Measurements from ENCODE around the gene TEC.
"Not testable (repeated sequence)": the region's sequence is repeated elsewhere in the genome, so short reads cannot be mapped to it uniquely, and the experiment has no call there.

The TEC gene

GRCh38 chr4:48178931-48179330 is 90.7 kb downstream of the TEC start:
- H3K36me3 ChIP-seq (ENCODE audit: control insufficient read depth in 5 of 5, insufficient read depth in 5 of 5, low read length in 5 of 5) = no peaks in the 10 kb centered on the region
- H3K4me3 ChIP-seq (ENCODE audit: low read depth in 1 of 5, low read length in 5 of 5) = no peak overlapping the region
- H3K27me3 ChIP-seq (ENCODE audit: control insufficient read depth in 5 of 5, insufficient read depth in 4 of 5, low read length in 5 of 5) = no peaks in the 10 kb centered on the region
- no peak overlapping the region for H3K9ac ChIP-seq (ENCODE audit: low read length in 5 of 5)
- no peaks in the 10 kb centered on the region for H3K9me3 ChIP-seq (ENCODE audit: control insufficient read depth in 5 of 5, low read length in 5 of 5)
- no peak overlapping the region for H3K27ac ChIP-seq (ENCODE audit: low read depth, low read length)
- H3K4me1 ChIP-seq (ENCODE audit: control insufficient read depth in 5 of 5, insufficient read depth in 5 of 5, low read length in 5 of 5) = peaks cover 0 to 2% (median 0%) of the 10 kb centered on the region in 5 donors

- Histone ChIP-seq H3K9me3 (ENCODE audit: control insufficient read depth in 5 of 5, low read length in 5 of 5) (no peaks in the 10 kb centered on the region), H3K9ac (ENCODE audit: low read length in 5 of 5) (no peak overlapping the region), H3K4me1 (ENCODE audit: control insufficient read depth in 5 of 5, insufficient read depth in 5 of 5, low read length in 5 of 5) (peaks cover 0 to 11% (median 0%) of the 10 kb centered on the region in 5 donors), H3K27me3 (ENCODE audit: control insufficient read depth in 5 of 5, insufficient read depth in 4 of 5, low read length in 5 of 5) (no peaks in the 10 kb centered on the region), H3K36me3 (ENCODE audit: control insufficient read depth in 5 of 5, insufficient read depth in 5 of 5, low read length in 5 of 5) (no peaks in the 10 kb centered on the region), H3K4me3 (ENCODE audit: low read depth in 1 of 5, low read length in 5 of 5) (no peak overlapping the region), H3K27ac (ENCODE audit: low read depth, low read length) (no peak overlapping the region)
These were observed 93.8 kb downstream of the TEC start for GRCh38 chr4:48175806-48176205.

GRCh38 chr4:48175328-48175727 is 94.3 kb downstream of the TEC start:
- H3K4me3 ChIP-seq (ENCODE audit: low read depth in 1 of 5, low read length in 5 of 5) = no peak overlapping the region
- no peaks in the 10 kb centered on the region for H3K36me3 ChIP-seq (ENCODE audit: control insufficient read depth in 5 of 5, insufficient read depth in 5 of 5, low read length in 5 of 5)
- no peak overlapping the region for H3K9ac ChIP-seq (ENCODE audit: low read length in 5 of 5)
- no peaks in the 10 kb centered on the region for H3K27me3 ChIP-seq (ENCODE audit: control insufficient read depth in 5 of 5, insufficient read depth in 4 of 5, low read length in 5 of 5)
- peaks cover 0 to 11% (median 0%) of the 10 kb centered on the region in 5 donors for H3K4me1 ChIP-seq (ENCODE audit: control insufficient read depth in 5 of 5, insufficient read depth in 5 of 5, low read length in 5 of 5)
- no peak overlapping the region for H3K27ac ChIP-seq (ENCODE audit: low read depth, low read length)
- H3K9me3 ChIP-seq (ENCODE audit: control insufficient read depth in 5 of 5, low read length in 5 of 5) = no peaks in the 10 kb centered on the region

GRCh38 chr4:48173056-48173991 is 96.3 kb downstream of the TEC start:
- H3K4me1 ChIP-seq (ENCODE audit: control insufficient read depth in 5 of 5, insufficient read depth in 5 of 5, low read length in 5 of 5) = peaks cover 0 to 11% (median 0%) of the 10 kb centered on the region in 5 donors
- H3K27me3 ChIP-seq (ENCODE audit: control insufficient read depth in 5 of 5, insufficient read depth in 4 of 5, low read length in 5 of 5) = no peaks in the 10 kb centered on the region
- no peak overlapping the region for H3K27ac ChIP-seq (ENCODE audit: low read depth, low read length)
- H3K9me3 ChIP-seq (ENCODE audit: control insufficient read depth in 5 of 5, low read length in 5 of 5) = no peaks in the 10 kb centered on the region
- no peak overlapping the region for H3K4me3 ChIP-seq (ENCODE audit: low read depth in 1 of 5, low read length in 5 of 5)
- no peak overlapping the region for H3K9ac ChIP-seq (ENCODE audit: low read length in 5 of 5)
- H3K36me3 ChIP-seq (ENCODE audit: control insufficient read depth in 5 of 5, insufficient read depth in 5 of 5, low read length in 5 of 5) = no peaks in the 10 kb centered on the region

GRCh38 chr4:48172651-48173050 is 97.0 kb downstream of the TEC start:
- Histone ChIP-seq H3K9ac (ENCODE audit: low read length in 5 of 5) (no peak overlapping the region), H3K36me3 (ENCODE audit: control insufficient read depth in 5 of 5, insufficient read depth in 5 of 5, low read length in 5 of 5) (peaks cover 0 to 2% (median 0%) of the 10 kb centered on the region in 5 donors), H3K4me3 (ENCODE audit: low read depth in 1 of 5, low read length in 5 of 5) (no peak overlapping the region), H3K27ac (ENCODE audit: low read depth, low read length) (no peak overlapping the region), H3K27me3 (ENCODE audit: control insufficient read depth in 5 of 5, insufficient read depth in 4 of 5, low read length in 5 of 5) (no peaks in the 10 kb centered on the region), H3K9me3 (ENCODE audit: control insufficient read depth in 5 of 5, low read length in 5 of 5) (no peaks in the 10 kb centered on the region), H3K4me1 (ENCODE audit: control insufficient read depth in 5 of 5, insufficient read depth in 5 of 5, low read length in 5 of 5) (peaks cover 0 to 11% (median 0%) of the 10 kb centered on the region in 5 donors)

- no peak overlapping the region for H3K4me3 ChIP-seq (ENCODE audit: low read depth in 1 of 5, low read length in 5 of 5)
These were observed 100.0 kb downstream of the TEC start for GRCh38 chr4:48169636-48170035.

GRCh38 chr4:48167538-48168263 is 101.9 kb downstream of the TEC start:
- Histone ChIP-seq H3K4me1 (ENCODE audit: control insufficient read depth in 5 of 5, insufficient read depth in 5 of 5, low read length in 5 of 5) (no peaks in the 10 kb centered on the region), H3K9me3 (ENCODE audit: control insufficient read depth in 5 of 5, low read length in 5 of 5) (no peaks in the 10 kb centered on the region), H3K4me3 (ENCODE audit: low read depth in 1 of 5, low read length in 5 of 5) (no peak overlapping the region), H3K27me3 (ENCODE audit: control insufficient read depth in 5 of 5, insufficient read depth in 4 of 5, low read length in 5 of 5) (no peaks in the 10 kb centered on the region), H3K27ac (ENCODE audit: low read depth, low read length) (no peak overlapping the region), H3K36me3 (ENCODE audit: control insufficient read depth in 5 of 5, insufficient read depth in 5 of 5, low read length in 5 of 5) (peaks cover 0 to 8% (median 5%) of the 10 kb centered on the region in 5 donors), H3K9ac (ENCODE audit: low read length in 5 of 5) (no peak overlapping the region)

More at GRCh38 chr4:48169636-48170035, 100.0 kb downstream of the TEC start:
- peaks cover 0 to 11% (median 0%) of the 10 kb centered on the region in 5 donors for H3K4me1 ChIP-seq (ENCODE audit: control insufficient read depth in 5 of 5, insufficient read depth in 5 of 5, low read length in 5 of 5)
- no peaks in the 10 kb centered on the region for H3K9me3 ChIP-seq (ENCODE audit: control insufficient read depth in 5 of 5, low read length in 5 of 5)
- H3K36me3 ChIP-seq (ENCODE audit: control insufficient read depth in 5 of 5, insufficient read depth in 5 of 5, low read length in 5 of 5) = peaks cover 0 to 8% (median 5%) of the 10 kb centered on the region in 5 donors
- no peak overlapping the region for H3K9ac ChIP-seq (ENCODE audit: low read length in 5 of 5)
- H3K27me3 ChIP-seq (ENCODE audit: control insufficient read depth in 5 of 5, insufficient read depth in 4 of 5, low read length in 5 of 5) = no peaks in the 10 kb centered on the region
- no peak overlapping the region for H3K27ac ChIP-seq (ENCODE audit: low read depth, low read length)

- H3K9me3 ChIP-seq (ENCODE audit: control insufficient read depth in 5 of 5, low read length in 5 of 5); H3K27ac ChIP-seq (ENCODE audit: low read depth, low read length); H3K9ac ChIP-seq (ENCODE audit: low read length in 5 of 5); H3K4me1 ChIP-seq (ENCODE audit: control insufficient read depth in 5 of 5, insufficient read depth in 5 of 5, low read length in 5 of 5); H3K36me3 ChIP-seq (ENCODE audit: control insufficient read depth in 5 of 5, insufficient read depth in 5 of 5, low read length in 5 of 5); H3K4me3 ChIP-seq (ENCODE audit: low read depth in 1 of 5, low read length in 5 of 5); H3K27me3 ChIP-seq (ENCODE audit: control insufficient read depth in 5 of 5, insufficient read depth in 4 of 5, low read length in 5 of 5): not testable (repeated sequence)
These were observed 105.1 kb downstream of the TEC start for GRCh38 chr4:48164561-48164960.

GRCh38 chr4:48163746-48164145 is 105.9 kb downstream of the TEC start:
- no peaks in the 10 kb centered on the region for H3K9me3 ChIP-seq (ENCODE audit: control insufficient read depth in 5 of 5, low read length in 5 of 5)
- peaks cover 0 to 8% (median 5%) of the 10 kb centered on the region in 5 donors for H3K36me3 ChIP-seq (ENCODE audit: control insufficient read depth in 5 of 5, insufficient read depth in 5 of 5, low read length in 5 of 5)
- H3K9ac ChIP-seq (ENCODE audit: low read length in 5 of 5) = no peak overlapping the region
- no peak overlapping the region for H3K27ac ChIP-seq (ENCODE audit: low read depth, low read length)
- H3K27me3 ChIP-seq (ENCODE audit: control insufficient read depth in 5 of 5, insufficient read depth in 4 of 5, low read length in 5 of 5) = no peaks in the 10 kb centered on the region
- H3K4me1 ChIP-seq (ENCODE audit: control insufficient read depth in 5 of 5, insufficient read depth in 5 of 5, low read length in 5 of 5) = no peaks in the 10 kb centered on the region
- H3K4me3 ChIP-seq (ENCODE audit: low read depth in 1 of 5, low read length in 5 of 5) = no peak overlapping the region

- H3K9me3 ChIP-seq (ENCODE audit: control insufficient read depth in 5 of 5, low read length in 5 of 5) = no peaks in the 10 kb centered on the region
- no peaks in the 10 kb centered on the region for H3K27me3 ChIP-seq (ENCODE audit: control insufficient read depth in 5 of 5, insufficient read depth in 4 of 5, low read length in 5 of 5)
- no peak overlapping the region for H3K4me3 ChIP-seq (ENCODE audit: low read depth in 1 of 5, low read length in 5 of 5)
- H3K9ac ChIP-seq (ENCODE audit: low read length in 5 of 5) = no peak overlapping the region
- H3K36me3 ChIP-seq (ENCODE audit: control insufficient read depth in 5 of 5, insufficient read depth in 5 of 5, low read length in 5 of 5) = peaks cover 0 to 5% (median 3%) of the 10 kb centered on the region in 5 donors
- no peaks in the 10 kb centered on the region for H3K4me1 ChIP-seq (ENCODE audit: control insufficient read depth in 5 of 5, insufficient read depth in 5 of 5, low read length in 5 of 5)
- no peak overlapping the region for H3K27ac ChIP-seq (ENCODE audit: low read depth, low read length)
These were observed 107.5 kb downstream of the TEC start for GRCh38 chr4:48162162-48162561.

Measured in subcutaneous abdominal adipose tissue (tissue), 5 donors.